Psoas muscle (tissue), 8 donors: Measurements from ENCODE around the gene CDX2. TPM values are rescaled to one million over a fixed set of nuclear protein-coding genes. Genes with fewer than 3 reads are reported as not detected.

Source experiments
- ATAC-seq, 4 donors: fragments of 200-7000 bp; cut with Tn5 transposase; one replicate each; pipeline ENCODE4 v1.9.1; 2020; ENCODE audit warnings: moderate library complexity in 3 of 4, mild to moderate bottlenecking in 2 of 4
- DNase-seq, 2 donors: peaks; one replicate each; pipeline ENCODE4 v3.0.0-alpha.2; 2020
- H3K27ac ChIP-seq: fragments of 200-600 bp; one replicate; pipeline ENCODE4 v1.8.0; 2022
- H3K27me3 ChIP-seq, 3 donors: fragments of 200-600 bp in 1 of 3; one replicate each; pipeline versions ENCODE4 v1.6.1 to v1.8.0; 2013 to 2022; ENCODE audit warnings: low read length in 2 of 3, mild to moderate bottlenecking in 2 of 3, moderate library complexity in 1 of 3; ENCODE audit not compliant: insufficient read depth in 3 of 3
- H3K36me3 ChIP-seq, 2 donors: fragments of 200-600 bp in 1 of 2; one replicate each; pipeline versions ENCODE4 v1.6.1 to v1.8.0; 2013 to 2022; ENCODE audit warnings: low read depth in 1 of 2, mild to moderate bottlenecking in 1 of 2, moderate library complexity in 1 of 2; ENCODE audit not compliant: insufficient read depth in 1 of 2
- H3K4me1 ChIP-seq: fragments of 200-600 bp; one replicate; pipeline ENCODE4 v1.8.0; 2022
- H3K4me3 ChIP-seq: fragments of 200-600 bp; one replicate; pipeline ENCODE4 v1.8.0; 2022; ENCODE audit warnings: mild to moderate bottlenecking
- H3K9me3 ChIP-seq: fragments of 200-600 bp; one replicate; pipeline ENCODE4 v1.8.0; 2022
- WGBS, 3 donors: extraction: QIAGEN DNeasy Blood & Tissue Kit; methylation state at CpG; one replicate each; pipeline versions ENCODE4 v1.1.6 to v1.1.7; 2013; 5-methylcytosine and 5-hydroxymethylcytosine counted together
- intact Hi-C, 2 donors: fragments of 100-400 bp; cut with DNase I; formaldehyde crosslinking; loops; one replicate each; pipeline versions ENCODE4 v1.11.0 to v1.14.2; 2022
- polyA plus RNA-seq, 3 donors: library from polyadenylated mRNA; stranded (reverse); fragments of 200-250 nt; gene quantifications; one replicate each; pipeline ENCODE4 v1.2.3, GENCODE V29; 2013
- total RNA-seq, 4 donors: library from RNA; stranded (reverse); fragmentation: NEBNext Ultra II Directional in 2 of 4; extraction: Animal tissue kit (Norgen Biotek cat#: 25700) in 2 of 4; gene quantifications; one replicate each; pipeline versions ENCODE4 v1.2.1 to v1.2.4, GENCODE V29; 2021 to 2023
- TF ChIP-seq, protein P1 (sequence below): fragments of 200-600 bp; IDR thresholded peaks from one replicate; pipeline ENCODE4 v1.8.0; 2022; ENCODE audit warnings: antibody characterized with exemption
- donor health status: healthy with polysubstance abuse.
- donor health status: DM: no; HTN: no; CAD: no; lungs with moderate emphysema.
- donor health status: Bipolar disorder and iron deficiency.
- donor health status: healthy.
- donor health status: DM: yes; HTN: yes; CAD: no.
- donor health status: DM: no; HTN: no; CAD: no.
- donor health status: DM: no; HTN: no; CAD: no.
- donor health status: DM: yes; HTN: yes; CAD: no.

Gene CDX2
- total and polyA plus RNA-seq, 7 donors, result 0.03 TPM; not detected in 6

DNA sequence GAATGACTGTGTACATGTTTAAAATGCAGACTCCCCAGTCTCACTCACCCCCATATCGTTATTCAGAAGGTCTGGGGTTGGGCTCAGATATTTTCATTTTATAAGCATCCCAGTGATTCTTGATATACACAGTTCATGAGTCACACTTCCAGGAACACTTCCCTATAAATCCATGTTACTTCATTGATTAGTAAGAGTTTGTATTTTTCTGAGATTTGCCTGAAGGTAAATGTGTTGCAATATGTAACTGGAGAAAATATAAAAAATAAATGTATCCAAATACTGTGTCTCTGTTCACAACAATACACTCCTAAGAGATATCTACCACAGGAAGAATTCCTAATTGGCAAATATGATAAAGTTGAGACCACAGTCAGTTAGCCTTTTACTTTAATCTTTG lies 56.0 kb downstream of the CDX2 start:
- TF ChIP-seq, protein P1, sequence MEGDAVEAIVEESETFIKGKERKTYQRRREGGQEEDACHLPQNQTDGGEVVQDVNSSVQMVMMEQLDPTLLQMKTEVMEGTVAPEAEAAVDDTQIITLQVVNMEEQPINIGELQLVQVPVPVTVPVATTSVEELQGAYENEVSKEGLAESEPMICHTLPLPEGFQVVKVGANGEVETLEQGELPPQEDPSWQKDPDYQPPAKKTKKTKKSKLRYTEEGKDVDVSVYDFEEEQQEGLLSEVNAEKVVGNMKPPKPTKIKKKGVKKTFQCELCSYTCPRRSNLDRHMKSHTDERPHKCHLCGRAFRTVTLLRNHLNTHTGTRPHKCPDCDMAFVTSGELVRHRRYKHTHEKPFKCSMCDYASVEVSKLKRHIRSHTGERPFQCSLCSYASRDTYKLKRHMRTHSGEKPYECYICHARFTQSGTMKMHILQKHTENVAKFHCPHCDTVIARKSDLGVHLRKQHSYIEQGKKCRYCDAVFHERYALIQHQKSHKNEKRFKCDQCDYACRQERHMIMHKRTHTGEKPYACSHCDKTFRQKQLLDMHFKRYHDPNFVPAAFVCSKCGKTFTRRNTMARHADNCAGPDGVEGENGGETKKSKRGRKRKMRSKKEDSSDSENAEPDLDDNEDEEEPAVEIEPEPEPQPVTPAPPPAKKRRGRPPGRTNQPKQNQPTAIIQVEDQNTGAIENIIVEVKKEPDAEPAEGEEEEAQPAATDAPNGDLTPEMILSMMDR, result no peak
- H3K4me1 ChIP-seq, result peaks cover 5% of the 10 kb centered on the region
- ATAC-seq, result no peak
- no peaks in the 10 kb centered on the region for H3K9me3 ChIP-seq
- intact Hi-C loops, result no loop called here
- WGBS, 3 donors, result 72 to 80% (median 76%) methylated on average over 1 of the region's 1 CpG
- peaks cover 8 to 67% (median 17%) of the 10 kb centered on the region in 3 donors for H3K27me3 ChIP-seq
- no peak overlapping the region for H3K4me3 ChIP-seq
- H3K36me3 ChIP-seq, result no peaks in the 10 kb centered on the region
- DNase-seq, result no peak
- H3K27ac ChIP-seq, result no peak overlapping the region

DNA sequence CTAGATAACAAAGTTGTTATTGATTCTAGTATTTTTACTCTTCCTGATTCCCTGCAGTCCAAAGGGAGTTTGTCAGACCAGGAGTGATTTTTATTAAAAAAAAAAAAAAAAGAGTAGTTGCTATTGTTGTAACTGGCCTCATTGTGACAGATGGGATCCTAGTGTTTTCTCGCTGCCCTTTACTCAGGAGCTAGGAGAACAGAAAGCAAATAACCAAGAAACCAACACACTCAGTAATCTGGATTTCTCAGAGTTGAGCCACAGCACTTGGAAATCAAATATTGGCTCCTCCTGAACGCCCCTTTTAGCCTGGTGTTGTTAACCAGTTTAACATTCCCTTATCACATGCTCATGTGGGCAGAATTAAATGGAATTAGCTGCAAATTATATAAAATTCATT lies 57.6 kb downstream of the CDX2 start:
- no peaks in the 10 kb centered on the region for H3K4me1 ChIP-seq
- intact Hi-C loops, result no loop called here
- H3K27me3 ChIP-seq, result peaks cover 5 to 64% (median 8%) of the 10 kb centered on the region in 3 donors
- H3K9me3 ChIP-seq, result no peaks in the 10 kb centered on the region
- H3K27ac ChIP-seq, result no peak overlapping the region
- ATAC-seq, result no peak
- H3K4me3 ChIP-seq, result no peak overlapping the region
- WGBS, 3 donors, result 35 to 44% (median 35%) methylated on average over 2 of the region's 2 CpGs
- TF ChIP-seq, protein P1, result no peak
- H3K36me3 ChIP-seq, result no peaks in the 10 kb centered on the region
- DNase-seq, result no peak

Other genes starting within 250 kb of the CDX2 start
- not detected for gene GSX1, start 176.8 kb downstream of the CDX2 start, total RNA-seq
- not detected for gene GSX1, start 176.8 kb downstream of the CDX2 start, polyA plus RNA-seq
- not detected for gene PDX1, start 49.3 kb downstream of the CDX2 start, total RNA-seq
- gene PDX1, start 49.3 kb downstream of the CDX2 start, polyA plus RNA-seq, result not detected
- not detected for gene URAD, start 19.4 kb upstream of the CDX2 start, total RNA-seq
- not detected for gene URAD, start 19.4 kb upstream of the CDX2 start, polyA plus RNA-seq
- gene FLT3, start 131.3 kb upstream of the CDX2 start, total RNA-seq, result under 1 TPM in 2 of 4 donors, not detected in 2; 0.04 to 0.19 TPM
- under 1 TPM; 0.04 to 0.08 (median 0.06) TPM for gene FLT3, start 131.3 kb upstream of the CDX2 start, polyA plus RNA-seq
- gene PAN3, start 169.2 kb upstream of the CDX2 start, total RNA-seq, result 1 to 10 TPM; 5.9 to 9.0 (median 8.6) TPM
- gene PAN3, start 169.2 kb upstream of the CDX2 start, polyA plus RNA-seq, result 1 to 10 TPM; 2.3 to 3.4 (median 2.9) TPM